ENCODE measurements around the gene FCHO2. TPM values are rescaled to one million over a fixed set of nuclear protein-coding genes. Genes with fewer than 3 reads are reported as not detected.
"Not testable (repeated sequence)": the region's sequence is repeated elsewhere in the genome, so short reads cannot be mapped to it uniquely, and the experiment has no call there.

The FCHO2 gene
- total RNA-seq, 1 donor from 2014 or later: 48.0 TPM

- no peak for TF ChIP-seq CTCF (IDR thresholded peaks at IDR 0.05)
- Mint-ChIP-seq H3K27me3 (ENCODE audit: unreplicated experiment) (no peaks in the 10 kb centered on the region), H3K9me3 (ENCODE audit: unreplicated experiment) (no peaks in the 10 kb centered on the region), H3K36me3 (ENCODE audit: unreplicated experiment) (peaks cover 3% of the 10 kb centered on the region), H3K4me1 (ENCODE audit: unreplicated experiment) (peaks cover 55% of the 10 kb centered on the region), H3K27ac (ENCODE audit: unreplicated experiment) (peak overlapping the region; percentile 92), H3K4me3 (ENCODE audit: unreplicated experiment) (peak overlapping the region; percentile 94)
- DNase-seq (ENCODE audit: extremely low spot score, unreplicated experiment): peak; percentile 86
Measured at GRCh38 chr5:72956324-72957140, 691 bp downstream of the FCHO2 start.

GRCh38 chr5:72957337-72957736, 1.5 kb downstream of the FCHO2 start:
- no peak for TF ChIP-seq CTCF (IDR thresholded peaks at IDR 0.05)
- Mint-ChIP-seq H3K9me3 (ENCODE audit: unreplicated experiment) (no peaks in the 10 kb centered on the region), H3K27ac (ENCODE audit: unreplicated experiment) (peak overlapping the region; percentile 92), H3K4me1 (ENCODE audit: unreplicated experiment) (peaks cover 47% of the 10 kb centered on the region), H3K36me3 (ENCODE audit: unreplicated experiment) (peaks cover 5% of the 10 kb centered on the region), H3K4me3 (ENCODE audit: unreplicated experiment) (peak overlapping the region; percentile 94), H3K27me3 (ENCODE audit: unreplicated experiment) (no peaks in the 10 kb centered on the region)
- no peak for DNase-seq (ENCODE audit: extremely low spot score, unreplicated experiment)

GRCh38 chr5:72959257-72959656, 3.4 kb downstream of the FCHO2 start:
- Mint-ChIP-seq H3K9me3 (ENCODE audit: unreplicated experiment) (no peaks in the 10 kb centered on the region), H3K27me3 (ENCODE audit: unreplicated experiment) (no peaks in the 10 kb centered on the region), H3K4me3 (ENCODE audit: unreplicated experiment) (no peak overlapping the region), H3K4me1 (ENCODE audit: unreplicated experiment) (peaks cover 39% of the 10 kb centered on the region), H3K36me3 (ENCODE audit: unreplicated experiment) (peaks cover 5% of the 10 kb centered on the region), H3K27ac (ENCODE audit: unreplicated experiment) (peak overlapping the region; percentile 7)
- no peak for TF ChIP-seq CTCF (IDR thresholded peaks at IDR 0.05)
- no peak for DNase-seq (ENCODE audit: extremely low spot score, unreplicated experiment)

GRCh38 chr5:72974481-72974880, 18.6 kb downstream of the FCHO2 start:
- H3K4me1 Mint-ChIP-seq (ENCODE audit: unreplicated experiment): not testable (repeated sequence)

GRCh38 chr5:72976810-72977209, 21.0 kb downstream of the FCHO2 start:
- H3K4me3 Mint-ChIP-seq (ENCODE audit: unreplicated experiment); H3K4me1 Mint-ChIP-seq (ENCODE audit: unreplicated experiment); H3K27ac Mint-ChIP-seq (ENCODE audit: unreplicated experiment); H3K27me3 Mint-ChIP-seq (ENCODE audit: unreplicated experiment); DNase-seq (ENCODE audit: extremely low spot score, unreplicated experiment): not testable (repeated sequence)
- Mint-ChIP-seq H3K36me3 (ENCODE audit: unreplicated experiment) (peaks cover 29% of the 10 kb centered on the region), H3K9me3 (ENCODE audit: unreplicated experiment) (peaks cover 12% of the 10 kb centered on the region)

More at GRCh38 chr5:72974481-72974880, 18.6 kb downstream of the FCHO2 start:
- not testable (repeated sequence) for DNase-seq (ENCODE audit: extremely low spot score, unreplicated experiment); H3K27me3 Mint-ChIP-seq (ENCODE audit: unreplicated experiment); H3K27ac Mint-ChIP-seq (ENCODE audit: unreplicated experiment); H3K4me3 Mint-ChIP-seq (ENCODE audit: unreplicated experiment)
- Mint-ChIP-seq H3K9me3 (ENCODE audit: unreplicated experiment) (peaks cover 12% of the 10 kb centered on the region), H3K36me3 (ENCODE audit: unreplicated experiment) (peaks cover 35% of the 10 kb centered on the region)

GRCh38 chr5:72985719-72986118, 29.9 kb downstream of the FCHO2 start:
- Mint-ChIP-seq H3K27me3 (ENCODE audit: unreplicated experiment) (no peaks in the 10 kb centered on the region), H3K4me1 (ENCODE audit: unreplicated experiment) (peaks cover 6% of the 10 kb centered on the region), H3K36me3 (ENCODE audit: unreplicated experiment) (peaks cover 29% of the 10 kb centered on the region), H3K4me3 (ENCODE audit: unreplicated experiment) (no peak overlapping the region), H3K9me3 (ENCODE audit: unreplicated experiment) (no peaks in the 10 kb centered on the region), H3K27ac (ENCODE audit: unreplicated experiment) (no peak overlapping the region)
- TF ChIP-seq CTCF (IDR thresholded peaks at IDR 0.05): no peak
- no peak for DNase-seq (ENCODE audit: extremely low spot score, unreplicated experiment)

Data from osteocyte (in vitro differentiated cells).